DMS79 treated with DMSO at 0.1 percent for 48 hours (cell line): ENCODE results near the gene CEBPZ.
"Not testable (repeated sequence)": the region's sequence is repeated elsewhere in the genome, so short reads cannot be mapped to it uniquely, and the experiment has no call there.

ENCODE experiments used
- DNase-seq: peaks from one replicate; lab custom pipeline; 2025; lab: John Stamatoyannopoulos, UW

Gene CEBPZ

GRCh38 chr2:37215250-37215649 is 16.1 kb downstream of the CEBPZ start:
- DNase-seq, result no peak

- DNase-seq, result no peak
Observed at GRCh38 chr2:37211939-37212338, 19.5 kb downstream of the CEBPZ start.

GRCh38 chr2:37211212-37211611 is 20.2 kb downstream of the CEBPZ start:
- no peak for DNase-seq

- DNase-seq, result not testable (repeated sequence)
Observed at GRCh38 chr2:37206760-37207159, 24.6 kb downstream of the CEBPZ start.

- no peak for DNase-seq
Observed at GRCh38 chr2:37205689-37206341, 25.6 kb downstream of the CEBPZ start.

- not testable (repeated sequence) for DNase-seq
Observed at GRCh38 chr2:37205071-37205661, 26.2 kb downstream of the CEBPZ start.

GRCh38 chr2:37203708-37204107 is 27.7 kb downstream of the CEBPZ start:
- no peak for DNase-seq

- DNase-seq, result no peak
Observed at GRCh38 chr2:37201766-37202165, 29.6 kb downstream of the CEBPZ start.

GRCh38 chr2:37201208-37201607 is 30.2 kb downstream of the CEBPZ start:
- no peak for DNase-seq

- no peak for DNase-seq
Observed at GRCh38 chr2:37198681-37199065, 32.7 kb downstream of the CEBPZ start.

- peak; percentile 85 for DNase-seq
Observed at GRCh38 chr2:37196320-37197195, 34.8 kb downstream of the CEBPZ start, which contains the start of gene CEBPZOS. Gene CEBPZOS (plus strand): TSS chr2:37196496. CDS start chr2:37199705, 3,209 bp downstream.

- not testable (repeated sequence) for DNase-seq
Observed at GRCh38 chr2:37195862-37196319, 35.5 kb downstream of the CEBPZ start.

GRCh38 chr2:37192551-37192950 is 38.8 kb downstream of the CEBPZ start:
- no peak for DNase-seq

GRCh38 chr2:37191747-37192146 is 39.6 kb downstream of the CEBPZ start:
- no peak for DNase-seq

- DNase-seq, result no peak
Observed at GRCh38 chr2:37191253-37191652, 40.1 kb downstream of the CEBPZ start.

- no peak for DNase-seq
Observed at GRCh38 chr2:37190290-37190689, 41.1 kb downstream of the CEBPZ start.

GRCh38 chr2:37189452-37190153 is 41.8 kb downstream of the CEBPZ start:
- no peak for DNase-seq

GRCh38 chr2:37188570-37188969 is 42.8 kb downstream of the CEBPZ start, which contains the start of gene SULT6B1:
Gene SULT6B1 (minus strand): TSS chr2:37188670. CDS start chr2:37188640, 30 bp downstream.
- DNase-seq, result no peak

- DNase-seq, result no peak
Observed at GRCh38 chr2:37181726-37182684, 49.4 kb downstream of the CEBPZ start.

- no peak for DNase-seq
Observed at GRCh38 chr2:37180640-37181039, 50.8 kb downstream of the CEBPZ start.
